Right renal pelvis (tissue), 4 donors: ENCODE data around the gene MMP25. TPM values are rescaled to one million over a fixed set of nuclear protein-coding genes. Genes with fewer than 3 reads are reported as not detected.
"Not testable (repeated sequence)": the region's sequence is repeated elsewhere in the genome, so short reads cannot be mapped to it uniquely, and the experiment has no call there.

Experiments used
- DNase-seq, 4 donors: peaks; one replicate each; pipeline ENCODE4 v3.0.0-alpha.2; 2013; ENCODE audit warnings: low read depth in 4 of 4, low spot score in 3 of 4, missing footprints in 1 of 4
- polyA plus RNA-seq, 4 donors: library from polyadenylated mRNA; unstranded; fragments of 120-200 nt; gene quantifications; one replicate each; pipeline ENCODE4 v1.2.1, GENCODE V29; 2013; ENCODE audit not compliant: insufficient read length in 4 of 4

MMP25 gene
- polyA plus RNA-seq, 4 donors: 0.78 to 1.8 (median 1.1) TPM

DNA sequence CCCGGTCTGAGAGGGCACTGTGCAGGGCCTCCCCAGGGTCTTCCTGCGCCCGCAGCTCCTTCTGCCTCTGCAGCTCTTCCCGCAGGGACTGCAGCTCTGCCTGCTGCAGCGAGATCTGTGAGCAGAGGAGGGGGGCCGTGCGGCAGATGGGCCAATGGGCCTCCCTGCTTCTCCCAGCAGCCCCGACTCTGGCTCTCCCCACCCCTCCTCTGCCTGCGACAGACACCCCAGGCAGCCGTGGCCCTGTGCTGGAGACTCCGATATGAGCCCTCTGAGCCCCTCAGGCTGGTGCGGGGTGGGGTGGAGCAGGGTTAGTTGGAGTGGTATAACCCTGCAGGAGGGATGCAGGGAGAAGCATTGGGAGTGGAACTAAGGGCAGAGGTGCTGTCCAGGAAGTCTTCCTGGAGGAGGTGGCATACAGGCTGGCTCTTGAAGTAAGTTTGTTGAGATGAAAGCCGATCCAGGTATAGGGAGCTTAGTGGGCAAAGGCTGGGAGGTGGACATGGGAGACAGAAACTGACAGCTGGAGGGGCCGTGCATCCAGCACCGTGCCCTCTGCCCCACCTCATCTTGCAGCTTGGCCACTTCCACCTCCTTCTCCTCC is 17.5 kb upstream of the MMP25 start:
- no peak for DNase-seq

DNA sequence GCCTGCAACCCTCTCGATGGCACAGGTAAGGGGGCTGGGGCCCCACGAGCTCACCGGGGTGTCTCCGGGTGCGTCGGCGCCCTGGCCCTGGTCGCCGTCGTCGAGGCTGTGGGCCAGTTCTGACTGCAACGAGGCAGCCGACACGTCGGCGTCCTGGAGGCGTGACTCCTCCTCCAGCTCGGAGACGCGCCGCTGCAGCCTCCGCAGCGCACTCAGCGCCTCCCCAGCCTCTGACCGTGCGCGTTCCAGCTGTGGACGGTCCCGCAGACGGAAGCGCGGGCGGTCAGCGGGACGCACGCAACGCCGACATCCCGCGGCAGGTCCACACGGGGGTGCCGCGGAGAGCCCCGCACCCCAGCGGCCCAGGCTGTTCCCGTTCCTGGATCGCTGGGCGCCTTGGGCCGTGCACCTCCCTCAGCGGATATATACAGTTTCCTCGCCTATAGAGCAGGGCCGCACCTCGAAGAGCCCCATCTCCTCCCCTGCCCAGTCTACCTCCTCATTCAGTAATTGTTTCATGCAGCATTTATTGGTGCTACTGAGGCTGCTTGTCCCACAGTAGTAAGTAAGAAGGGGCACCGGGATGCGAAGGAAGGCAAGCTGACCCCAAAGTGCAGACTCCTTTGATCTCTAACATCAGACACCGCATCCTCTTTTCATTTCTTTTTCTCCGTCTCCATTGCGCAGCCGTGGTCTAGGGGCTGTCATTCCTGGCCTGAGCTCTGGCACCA is 16.7 kb upstream of the MMP25 start:
- no peak for DNase-seq

DNA sequence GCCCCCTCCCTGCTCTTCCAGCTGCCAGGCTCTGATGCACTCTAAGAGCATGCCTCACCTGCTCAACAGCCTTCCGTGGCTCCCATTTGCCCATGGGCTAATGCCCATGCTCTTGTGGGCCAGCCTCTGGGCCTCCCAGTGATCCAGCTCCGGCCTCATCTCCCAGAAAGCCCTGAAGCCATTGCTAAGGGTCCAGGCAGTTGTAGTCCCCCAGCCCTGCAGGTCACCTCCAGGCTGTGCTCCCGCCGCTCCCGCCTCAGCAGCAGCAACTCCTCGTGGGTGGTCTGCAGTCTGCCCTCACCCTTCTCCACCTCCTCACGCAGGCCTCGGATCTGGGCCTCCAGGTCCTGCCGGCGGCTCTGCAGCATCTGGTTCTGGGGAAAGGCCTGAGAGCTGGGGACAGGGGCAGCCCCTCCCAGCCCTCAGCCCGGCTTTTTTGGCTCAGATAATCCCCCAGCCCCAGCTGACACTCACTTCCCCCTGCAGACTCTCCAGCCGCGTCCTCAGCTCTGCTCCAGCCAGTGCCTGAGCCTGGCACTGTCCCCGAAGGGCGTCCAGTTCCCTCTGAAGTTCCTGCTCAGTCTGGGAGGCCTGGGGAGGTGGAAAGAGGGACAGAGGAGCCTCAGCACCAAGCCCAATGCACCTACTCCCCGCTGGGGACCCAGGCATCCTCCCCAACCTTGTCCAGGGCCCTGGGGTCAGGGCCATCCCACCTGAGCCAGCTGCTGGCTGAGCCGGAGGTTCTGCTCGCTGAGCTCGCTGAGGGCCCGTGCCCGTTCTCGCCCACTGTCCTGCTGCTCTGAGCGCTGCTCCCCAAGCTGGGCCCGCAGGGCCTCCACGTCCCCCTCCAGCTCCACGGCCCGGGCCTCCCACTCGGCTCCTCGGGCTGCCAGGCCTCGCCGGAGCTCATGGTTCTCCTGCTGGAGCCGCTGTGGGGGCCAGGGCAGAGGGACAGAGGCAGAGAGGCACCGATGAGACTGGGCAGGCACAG is 15.8 kb upstream of the MMP25 start:
- no peak for DNase-seq

DNA sequence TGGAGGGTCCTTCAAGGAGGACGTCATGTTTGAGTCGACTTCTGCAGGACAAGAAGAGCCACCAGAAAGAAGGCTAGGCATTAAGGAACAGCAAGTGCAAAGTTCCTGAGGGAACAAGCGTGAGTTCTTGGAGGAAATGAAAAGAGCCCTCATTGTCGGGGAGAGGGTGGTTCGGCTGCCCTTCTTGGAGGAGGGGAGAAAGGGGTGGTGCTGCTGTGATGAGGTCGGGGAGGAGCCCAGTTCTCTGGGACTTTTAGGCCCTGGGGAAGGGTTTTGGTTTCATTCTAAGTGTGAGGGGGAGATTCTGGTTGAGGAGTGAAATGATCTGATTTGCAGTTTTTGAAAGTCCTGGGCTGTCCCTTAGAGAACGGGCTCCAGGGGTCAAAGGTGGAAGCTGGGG is 13.7 kb upstream of the MMP25 start:
- no peak for DNase-seq

DNA sequence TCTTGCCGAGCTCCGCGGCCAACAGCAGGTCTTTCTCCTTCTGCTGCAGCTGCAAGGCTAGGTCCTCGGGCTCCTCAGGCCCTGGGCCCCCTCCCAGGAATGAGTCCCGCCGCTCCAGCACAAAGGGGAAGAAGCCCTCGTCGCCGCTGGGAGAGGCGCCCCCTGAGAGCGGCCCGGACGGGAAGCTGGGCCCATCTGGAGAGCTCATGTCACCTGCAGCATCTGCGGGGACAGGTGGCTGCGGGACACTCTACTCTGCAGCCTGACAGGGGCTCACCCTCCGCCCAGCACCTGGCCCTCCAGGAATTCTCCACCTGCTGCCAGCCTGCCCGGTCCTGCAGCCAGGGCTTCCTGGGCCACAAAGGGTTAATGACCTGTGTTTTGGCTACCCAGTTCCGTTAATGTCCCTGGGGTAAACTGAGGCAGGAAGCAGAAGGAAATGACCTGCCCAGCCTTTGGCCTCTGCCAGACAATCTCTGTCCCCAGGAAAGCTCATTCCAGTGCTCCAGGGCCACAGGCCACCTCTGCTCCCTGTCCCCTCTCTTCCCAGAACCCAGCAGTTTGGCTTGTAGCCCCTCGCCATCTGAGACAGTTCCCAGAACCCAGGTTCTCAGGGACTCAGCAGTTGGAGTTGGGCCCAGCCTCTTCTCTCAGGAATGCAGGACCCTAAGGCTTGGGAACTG is 10.9 kb upstream of the MMP25 start:
- DNase-seq: no peak

DNA sequence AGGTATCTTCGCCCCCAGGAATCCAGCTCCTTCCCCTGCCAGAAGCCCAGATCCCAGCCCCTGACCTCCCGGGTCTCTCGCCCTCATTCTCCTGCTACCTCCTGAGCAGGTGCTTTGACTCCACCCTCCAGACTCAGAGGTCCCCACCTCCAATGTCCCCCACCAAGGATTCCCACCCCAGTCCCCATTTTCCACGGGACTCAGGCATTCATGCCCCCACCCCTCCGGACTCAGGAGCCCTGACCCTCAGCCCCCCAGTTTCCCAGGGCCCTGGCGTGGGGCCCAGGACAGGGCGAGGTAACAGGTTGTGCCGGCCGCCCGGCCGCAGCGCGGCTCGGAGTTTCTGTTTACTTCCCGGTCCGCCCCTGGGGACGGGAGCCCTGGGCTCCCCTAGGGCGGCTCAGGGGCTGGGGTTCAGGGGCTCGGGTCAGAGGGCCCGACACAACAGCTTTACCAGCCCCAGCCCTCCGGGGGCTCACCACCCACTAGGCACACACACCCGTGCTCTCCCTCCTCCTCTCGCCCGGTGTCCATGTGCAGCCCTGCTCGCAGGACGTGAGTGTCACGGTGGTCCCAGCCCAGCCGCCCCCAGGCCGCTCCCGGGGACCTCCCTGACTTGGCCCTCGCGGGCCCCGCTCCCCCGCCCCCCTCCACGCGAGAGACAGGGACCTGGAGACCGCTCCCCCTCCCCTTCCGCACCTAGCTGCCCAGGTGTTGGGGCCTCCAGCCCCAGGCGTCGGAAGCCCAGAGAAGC is 10.2 kb upstream of the MMP25 start:
- DNase-seq: no peak

DNA sequence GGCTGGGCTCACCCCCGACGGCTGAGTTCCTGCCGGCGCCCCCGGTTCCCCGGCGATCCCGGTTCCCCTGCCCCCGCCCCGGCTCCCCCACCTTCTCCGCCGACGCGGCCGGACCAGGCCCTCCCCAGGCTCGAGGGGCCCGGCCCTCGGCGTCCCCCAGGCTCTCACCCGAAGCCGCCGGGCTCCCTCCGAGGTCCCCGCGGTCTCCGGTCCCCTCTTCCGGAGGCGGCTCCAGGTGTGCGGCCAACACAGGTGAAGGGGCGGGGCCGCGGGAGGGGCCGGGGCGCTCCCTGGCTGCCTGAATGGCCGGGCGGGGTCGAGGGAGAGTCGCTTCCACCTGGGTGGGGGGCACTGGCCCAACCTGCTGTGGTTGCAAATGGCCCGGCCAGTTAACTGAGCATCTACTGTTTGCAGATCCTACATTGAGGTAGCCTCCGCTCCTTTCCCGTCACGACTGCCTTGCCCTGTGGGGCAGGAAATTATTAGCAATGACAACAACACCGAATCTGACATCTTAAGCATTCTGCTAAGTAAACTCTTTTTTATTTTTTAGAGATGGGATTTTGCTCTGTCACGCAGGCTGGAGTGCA is 9.5 kb upstream of the MMP25 start, which contains the start of gene BICDL2:
BICDL2 (minus strand) TSS at position 219 of the 590 bp plus-strand sequence. CDS start 1,448 bp downstream, outside the sequence.
- DNase-seq: no peak

DNA sequence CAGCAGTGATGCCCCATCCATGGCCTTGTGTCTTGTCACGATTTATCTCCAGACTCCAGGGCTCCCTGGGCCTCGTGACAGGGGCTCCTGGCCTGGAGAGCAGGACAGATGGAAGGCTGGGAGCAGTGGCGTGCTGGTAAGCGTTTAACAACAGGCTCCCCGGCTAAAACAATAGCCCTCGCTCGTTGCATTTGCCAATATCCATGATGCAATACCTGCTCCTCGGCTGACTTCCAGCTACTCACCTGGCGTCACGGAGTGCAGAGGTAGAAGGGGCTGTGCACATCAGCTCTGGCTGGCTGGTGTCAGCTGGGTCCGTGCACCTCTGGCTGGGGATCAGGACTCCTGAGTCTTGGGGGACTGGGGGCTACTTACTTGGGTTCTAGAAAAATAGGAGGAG is 8.1 kb upstream of the MMP25 start:
- DNase-seq: no peak

DNA sequence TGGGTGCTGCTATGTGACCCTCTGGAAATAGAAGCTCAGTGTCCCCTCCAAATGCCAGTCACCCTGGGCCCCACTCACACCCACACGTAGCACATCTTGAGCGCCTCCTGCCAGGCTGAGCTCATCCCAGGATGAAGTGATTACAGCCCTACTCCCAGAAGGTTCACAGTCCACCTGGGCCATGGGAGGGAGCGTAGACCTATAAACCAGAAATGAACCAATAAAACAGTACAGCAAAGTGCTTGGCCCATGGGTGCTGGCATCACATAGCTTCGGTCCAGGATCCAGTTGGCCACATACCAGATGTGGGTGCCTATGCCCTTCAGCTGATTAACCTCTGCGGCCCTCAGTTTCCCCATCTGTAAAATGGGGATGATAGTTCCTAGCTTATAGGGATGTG is 7.5 kb upstream of the MMP25 start:
- no peak for DNase-seq

DNA sequence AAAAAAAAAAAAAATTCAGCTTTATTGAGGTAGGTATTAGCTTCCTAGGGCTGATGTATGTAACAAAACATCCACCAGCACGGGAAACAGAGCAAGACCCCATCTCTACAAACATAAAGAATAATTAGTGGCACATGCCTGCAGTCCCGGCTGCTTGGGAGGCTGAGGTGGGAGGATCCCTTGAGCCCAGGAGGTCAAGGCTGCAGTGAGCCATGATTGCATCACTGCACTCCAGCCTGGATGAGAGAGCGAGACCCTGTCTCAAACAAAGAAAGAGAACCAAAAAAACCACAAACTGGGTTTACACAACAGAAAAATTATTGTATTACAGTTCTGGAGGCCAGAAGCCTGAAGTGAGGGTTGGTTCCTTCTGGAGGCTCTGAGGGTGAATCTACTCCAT is 4.0 kb upstream of the MMP25 start:
- no peak for DNase-seq

DNA sequence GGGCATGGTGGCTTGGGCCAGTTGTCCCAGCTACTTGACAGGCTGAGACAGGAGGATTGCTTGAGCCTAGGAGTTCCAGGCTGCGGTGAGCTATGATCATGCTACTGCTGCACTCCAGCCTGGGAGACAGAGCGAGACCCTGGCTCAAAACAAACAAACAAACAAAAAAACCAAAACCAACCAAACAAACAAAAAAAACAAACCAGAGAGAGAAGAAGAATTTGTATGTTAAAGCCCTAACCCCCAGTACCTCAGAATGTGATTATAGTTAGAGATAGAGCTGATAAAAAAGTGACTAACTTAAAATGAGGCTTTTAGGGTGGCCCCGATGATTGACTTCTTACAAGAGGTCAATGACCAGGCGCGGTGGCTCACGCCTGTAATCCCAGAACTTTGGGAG is 1.7 kb upstream of the MMP25 start:
- no peak for DNase-seq

DNA sequence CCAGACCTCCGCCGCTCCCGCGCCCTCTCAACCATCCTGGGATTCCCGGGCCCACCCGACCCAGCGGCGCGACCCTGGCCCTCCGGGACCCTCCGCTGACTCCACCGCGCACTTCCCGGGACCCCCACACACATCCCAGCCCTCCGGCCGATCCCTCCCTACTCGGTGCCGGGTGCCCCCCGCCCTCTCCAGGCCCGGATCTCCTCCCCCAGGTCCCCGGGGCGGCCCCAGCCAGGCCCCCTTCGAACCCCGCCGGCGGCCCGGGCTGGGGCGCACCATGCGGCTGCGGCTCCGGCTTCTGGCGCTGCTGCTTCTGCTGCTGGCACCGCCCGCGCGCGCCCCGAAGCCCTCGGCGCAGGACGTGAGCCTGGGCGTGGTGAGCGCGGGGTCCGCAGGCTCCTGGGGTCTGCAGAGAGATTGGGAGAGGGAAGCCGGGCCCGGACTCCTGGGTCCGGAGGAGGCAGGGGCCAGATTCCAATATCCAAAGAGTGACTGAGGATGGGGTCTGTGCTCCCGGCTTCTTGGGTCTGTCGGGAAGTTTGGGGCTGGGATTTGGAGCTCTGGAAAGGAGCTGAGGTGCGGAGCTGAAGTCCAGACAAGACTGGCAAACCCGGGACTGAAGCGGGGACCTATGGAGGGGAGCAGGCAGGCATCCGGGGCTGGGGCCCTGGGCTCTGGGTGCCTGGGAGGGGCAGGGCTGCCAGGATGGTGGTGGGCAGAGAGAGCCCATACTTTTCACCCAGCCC is 453 bp downstream of the MMP25 start:
- no peak for DNase-seq

DNA sequence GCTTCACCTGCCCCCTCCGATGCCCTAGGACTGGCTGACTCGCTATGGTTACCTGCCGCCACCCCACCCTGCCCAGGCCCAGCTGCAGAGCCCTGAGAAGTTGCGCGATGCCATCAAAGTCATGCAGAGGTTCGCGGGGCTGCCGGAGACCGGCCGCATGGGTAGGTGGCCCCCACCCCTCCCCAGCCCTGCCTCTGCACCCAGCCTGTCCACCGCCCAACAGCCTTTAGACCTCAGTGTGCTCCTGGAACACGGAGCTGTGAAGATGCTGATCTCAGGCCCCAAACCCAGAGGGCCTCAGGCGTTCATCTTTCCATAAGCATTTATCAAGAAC is 993 bp downstream of the MMP25 start:
- DNase-seq: no peak

DNA sequence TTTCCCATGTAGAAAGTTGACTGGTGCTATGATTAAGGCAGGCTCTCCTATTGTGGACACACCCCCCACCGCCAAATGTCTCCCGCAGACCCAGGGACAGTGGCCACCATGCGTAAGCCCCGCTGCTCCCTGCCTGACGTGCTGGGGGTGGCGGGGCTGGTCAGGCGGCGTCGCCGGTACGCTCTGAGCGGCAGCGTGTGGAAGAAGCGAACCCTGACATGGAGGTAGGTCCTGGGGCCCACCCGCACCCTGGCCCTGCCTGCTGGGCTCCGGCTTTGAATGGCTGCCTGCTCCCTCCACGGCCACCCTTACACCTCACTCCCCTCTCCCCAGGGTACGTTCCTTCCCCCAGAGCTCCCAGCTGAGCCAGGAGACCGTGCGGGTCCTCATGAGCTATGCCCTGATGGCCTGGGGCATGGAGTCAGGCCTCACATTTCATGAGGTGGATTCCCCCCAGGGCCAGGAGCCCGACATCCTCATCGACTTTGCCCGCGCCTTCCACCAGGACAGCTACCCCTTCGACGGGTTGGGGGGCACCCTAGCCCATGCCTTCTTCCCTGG is 3.6 kb downstream of the MMP25 start:
- DNase-seq: no peak

DNA sequence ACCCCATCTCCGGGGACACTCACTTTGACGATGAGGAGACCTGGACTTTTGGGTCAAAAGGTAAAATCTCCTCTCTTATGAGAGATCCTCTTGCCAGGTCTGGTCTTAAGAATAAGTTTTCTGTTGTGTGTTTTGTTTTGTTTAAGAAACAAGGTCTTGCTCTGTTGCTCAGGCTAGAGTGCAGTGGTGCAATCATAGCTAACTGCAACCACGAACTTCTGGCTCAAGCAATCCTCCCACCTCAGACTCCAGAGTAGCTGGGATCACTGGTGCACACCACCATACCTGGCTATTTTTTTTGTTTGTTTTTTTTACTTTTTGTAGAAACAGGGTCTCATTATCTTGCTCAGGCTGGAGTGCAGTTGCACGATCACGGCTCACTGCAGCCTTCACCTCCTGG is 4.1 kb downstream of the MMP25 start:
- no peak for DNase-seq

DNA sequence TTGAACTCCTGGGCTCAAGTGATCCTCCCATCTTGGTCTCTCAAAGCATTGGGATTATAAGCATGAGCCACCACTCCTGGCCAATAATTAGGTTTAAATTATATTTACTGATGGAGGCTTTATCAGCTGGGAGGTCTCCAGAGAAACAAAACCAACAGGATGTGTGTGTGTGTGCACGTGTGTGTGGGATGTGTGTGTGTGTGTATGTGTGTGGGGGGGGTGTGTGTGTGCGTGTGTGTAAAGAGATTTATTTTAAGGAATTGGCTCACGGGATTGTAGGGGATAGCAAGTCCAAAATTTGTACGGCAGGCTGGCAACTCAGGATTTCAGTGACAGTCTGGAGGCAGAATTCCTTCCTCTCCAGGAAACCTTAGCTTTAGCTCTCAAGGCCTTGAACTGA is 4.6 kb downstream of the MMP25 start:
- no peak for DNase-seq

DNA sequence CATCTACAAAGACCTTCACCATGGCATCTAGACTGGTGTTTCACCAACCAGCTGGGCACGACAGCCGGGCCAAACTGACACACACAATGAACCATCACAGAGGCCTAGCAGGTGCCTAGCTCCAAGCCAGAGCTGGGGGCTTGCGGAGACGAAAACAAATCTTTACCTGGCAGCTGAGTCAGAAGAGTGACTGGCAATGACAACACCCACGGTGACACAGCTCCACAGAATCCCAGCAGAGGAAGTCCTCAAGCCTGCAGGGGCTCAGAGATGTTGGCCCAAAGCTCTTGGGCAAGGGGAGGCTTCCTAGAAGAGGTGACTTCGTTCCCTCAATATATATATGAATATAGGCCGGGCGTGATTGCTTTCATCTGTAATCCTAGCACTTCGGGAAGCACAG is 5.1 kb downstream of the MMP25 start:
- no peak for DNase-seq

DNA sequence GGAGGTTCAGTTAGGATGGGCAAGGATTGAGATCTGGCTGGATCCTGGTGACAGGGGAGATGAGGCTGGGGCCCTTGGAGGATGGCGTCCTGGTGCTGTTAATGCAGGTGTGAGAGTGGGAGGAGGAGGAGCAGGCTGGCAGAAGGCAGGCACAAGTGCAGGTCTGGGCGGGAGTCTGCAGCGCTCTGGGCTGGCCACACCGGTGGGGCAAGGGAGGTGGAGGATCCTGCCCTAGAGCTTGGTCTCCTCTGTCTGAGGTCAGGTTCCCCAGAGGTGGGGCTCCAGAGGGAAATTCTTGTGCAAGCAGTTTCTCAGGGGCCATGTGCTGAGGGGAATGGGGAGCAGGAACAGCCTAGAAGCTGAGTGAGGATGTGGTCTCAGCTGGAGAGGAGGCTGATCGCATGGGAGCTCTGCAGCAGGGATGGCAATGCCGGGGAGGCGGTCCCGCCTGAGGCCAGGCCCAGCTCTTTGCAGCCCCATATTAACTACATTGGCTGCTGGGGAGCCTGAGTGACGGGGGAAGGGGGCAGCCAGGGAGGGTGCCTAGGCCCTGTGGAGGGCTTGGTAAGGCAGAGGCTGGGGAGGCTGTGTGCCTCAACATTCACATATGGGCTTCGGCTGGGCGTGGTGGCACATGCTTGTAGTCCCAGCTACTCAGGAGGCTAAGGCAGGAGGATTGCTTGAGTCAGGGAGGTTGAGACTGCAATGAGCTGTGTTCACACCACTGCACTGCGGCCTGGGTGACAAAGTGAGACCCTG is 6.4 kb downstream of the MMP25 start:
- DNase-seq: not testable (repeated sequence)
